ENCODE data around the gene SH3GL1.

The SH3GL1 gene

GRCh38 chr19:4446704-4447200 lies 46.4 kb upstream of the SH3GL1 start:
- H3K4me3 ChIP-seq (ENCODE audit: low read depth, low read length): no peak overlapping the region
- no peak for TF ChIP-seq CTCF (IDR thresholded peaks at IDR 0.05; ENCODE audit: low read depth, low read length, missing control alignments)
- DNase-seq (ENCODE audit: low read depth): no peak

GRCh38 chr19:4445963-4446703 lies 45.8 kb upstream of the SH3GL1 start:
- TF ChIP-seq CTCF (IDR thresholded peaks at IDR 0.05; ENCODE audit: low read depth, low read length, missing control alignments): no peak
- DNase-seq (ENCODE audit: low read depth): no peak
- no peak overlapping the region for H3K4me3 ChIP-seq (ENCODE audit: low read depth, low read length)

GRCh38 chr19:4444765-4445741 lies 44.7 kb upstream of the SH3GL1 start:
- DNase-seq (ENCODE audit: low read depth): no peak
- no peak for TF ChIP-seq CTCF (IDR thresholded peaks at IDR 0.05; ENCODE audit: low read depth, low read length, missing control alignments)
- H3K4me3 ChIP-seq (ENCODE audit: low read depth, low read length): no peak overlapping the region

- H3K4me3 ChIP-seq (ENCODE audit: low read depth, low read length): no peak overlapping the region
- no peak for TF ChIP-seq CTCF (IDR thresholded peaks at IDR 0.05; ENCODE audit: low read depth, low read length, missing control alignments)
- no peak for DNase-seq (ENCODE audit: low read depth)
Observed at GRCh38 chr19:4443966-4444764, 43.8 kb upstream of the SH3GL1 start.

- no peak for DNase-seq (ENCODE audit: low read depth)
- no peak for TF ChIP-seq CTCF (IDR thresholded peaks at IDR 0.05; ENCODE audit: low read depth, low read length, missing control alignments)
- no peak overlapping the region for H3K4me3 ChIP-seq (ENCODE audit: low read depth, low read length)
Observed at GRCh38 chr19:4443188-4443587, 42.8 kb upstream of the SH3GL1 start.

- TF ChIP-seq CTCF (IDR thresholded peaks at IDR 0.05; ENCODE audit: low read depth, low read length, missing control alignments): no peak
- DNase-seq (ENCODE audit: low read depth): no peak
- H3K4me3 ChIP-seq (ENCODE audit: low read depth, low read length): no peak overlapping the region
Observed at GRCh38 chr19:4442819-4443146, 42.4 kb upstream of the SH3GL1 start.
